ENCODE data around the gene NLRP6. TPM values are rescaled to one million over a fixed set of nuclear protein-coding genes. Genes with fewer than 3 reads are reported as not detected.

The NLRP6 gene
- total RNA-seq, 4 donors from 2014 or later: 0.23 to 1.9 TPM; not detected in 2

GRCh38 chr11:241634-242033 is 36.6 kb upstream of the NLRP6 start:
- no peak for ATAC-seq
- WGBS, 2 donors (ENCODE audit: low coverage in 1 of 2): 79 to 85% methylated on average over 5 of the region's 5 CpGs
- TF ChIP-seq EP300 (IDR thresholded peaks at IDR 0.05): no peak
- TF ChIP-seq, protein P1, sequence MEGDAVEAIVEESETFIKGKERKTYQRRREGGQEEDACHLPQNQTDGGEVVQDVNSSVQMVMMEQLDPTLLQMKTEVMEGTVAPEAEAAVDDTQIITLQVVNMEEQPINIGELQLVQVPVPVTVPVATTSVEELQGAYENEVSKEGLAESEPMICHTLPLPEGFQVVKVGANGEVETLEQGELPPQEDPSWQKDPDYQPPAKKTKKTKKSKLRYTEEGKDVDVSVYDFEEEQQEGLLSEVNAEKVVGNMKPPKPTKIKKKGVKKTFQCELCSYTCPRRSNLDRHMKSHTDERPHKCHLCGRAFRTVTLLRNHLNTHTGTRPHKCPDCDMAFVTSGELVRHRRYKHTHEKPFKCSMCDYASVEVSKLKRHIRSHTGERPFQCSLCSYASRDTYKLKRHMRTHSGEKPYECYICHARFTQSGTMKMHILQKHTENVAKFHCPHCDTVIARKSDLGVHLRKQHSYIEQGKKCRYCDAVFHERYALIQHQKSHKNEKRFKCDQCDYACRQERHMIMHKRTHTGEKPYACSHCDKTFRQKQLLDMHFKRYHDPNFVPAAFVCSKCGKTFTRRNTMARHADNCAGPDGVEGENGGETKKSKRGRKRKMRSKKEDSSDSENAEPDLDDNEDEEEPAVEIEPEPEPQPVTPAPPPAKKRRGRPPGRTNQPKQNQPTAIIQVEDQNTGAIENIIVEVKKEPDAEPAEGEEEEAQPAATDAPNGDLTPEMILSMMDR (IDR thresholded peaks at IDR 0.05): no peak
- no peak for TF ChIP-seq POLR2A (IDR thresholded peaks at IDR 0.05)
- TF ChIP-seq POLR2AphosphoS5 (IDR thresholded peaks at IDR 0.05): no peak
- peaks cover 0 to 73% of the 10 kb centered on the region in 2 donors for H3K36me3 ChIP-seq
- H3K27me3 ChIP-seq: no peaks in the 10 kb centered on the region
- H3K9me3 ChIP-seq: no peaks in the 10 kb centered on the region
- H3K4me1 ChIP-seq: peaks cover 0 to 19% (median 10%) of the 10 kb centered on the region in 3 donors
- H3K27ac ChIP-seq: no peak overlapping the region
- H3K4me3 ChIP-seq: no peak overlapping the region

DNA sequence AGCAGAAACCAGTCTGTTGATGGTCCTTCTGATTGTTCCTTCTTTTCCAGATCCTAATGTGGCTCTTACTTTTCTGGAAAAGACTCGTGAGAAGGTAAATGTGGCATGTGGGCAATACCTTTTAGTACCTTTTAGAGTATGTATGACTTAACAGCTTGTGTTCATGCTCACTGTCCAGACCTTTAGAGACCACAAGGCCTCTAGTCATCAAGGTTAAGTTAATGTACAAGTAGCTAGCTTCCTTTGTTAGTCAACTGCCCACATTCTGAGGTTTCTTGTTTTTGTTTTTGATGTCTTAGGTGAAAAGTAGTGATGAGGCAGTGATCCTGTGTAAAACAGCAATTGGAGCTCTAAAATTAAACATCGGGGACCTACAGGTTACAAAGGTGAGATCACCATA is 33.8 kb upstream of the NLRP6 start:
- Histone ChIP-seq H3K4me3 (no peak overlapping the region), H3K4me1 (no peaks in the 10 kb centered on the region), H3K36me3 (peaks cover 4 to 99% of the 10 kb centered on the region in 2 donors), H3K27me3 (no peaks in the 10 kb centered on the region), H3K9me3 (no peaks in the 10 kb centered on the region), H3K27ac (no peak overlapping the region)
- no peak for ATAC-seq
- no peak for TF ChIP-seq EP300 (IDR thresholded peaks at IDR 0.05)
- TF ChIP-seq POLR2AphosphoS5 (IDR thresholded peaks at IDR 0.05): no peak
- TF ChIP-seq, protein P1 (IDR thresholded peaks at IDR 0.05): no peak
- TF ChIP-seq POLR2A (IDR thresholded peaks at IDR 0.05): no peak
- 78 to 85% methylated on average over 2 of the region's 2 CpGs for WGBS, 2 donors (ENCODE audit: low coverage in 1 of 2)

GRCh38 chr11:249062-249461 is 29.1 kb upstream of the NLRP6 start:
- H3K27ac ChIP-seq: no peak overlapping the region
- TF ChIP-seq EP300 (IDR thresholded peaks at IDR 0.05): no peak
- TF ChIP-seq POLR2A (IDR thresholded peaks at IDR 0.05): no peak
- TF ChIP-seq POLR2AphosphoS5 (IDR thresholded peaks at IDR 0.05): no peak
- ATAC-seq: no peak
- 84% methylated on average over 6 to 7 of the region's 8 CpGs for WGBS, 2 donors (ENCODE audit: low coverage in 1 of 2)
- H3K36me3 ChIP-seq: peaks cover 8 to 100% of the 10 kb centered on the region in 2 donors
- no peaks in the 10 kb centered on the region for H3K27me3 ChIP-seq
- H3K4me1 ChIP-seq: no peaks in the 10 kb centered on the region
- H3K4me3 ChIP-seq: no peak overlapping the region
- H3K9me3 ChIP-seq: no peaks in the 10 kb centered on the region

- Histone ChIP-seq H3K4me3 (no peak overlapping the region), H3K36me3 (peaks cover 8 to 88% of the 10 kb centered on the region in 2 donors), H3K9me3 (no peaks in the 10 kb centered on the region), H3K4me1 (no peaks in the 10 kb centered on the region), H3K27me3 (no peaks in the 10 kb centered on the region), H3K27ac (no peak overlapping the region)
- TF ChIP-seq POLR2AphosphoS5 (IDR thresholded peaks at IDR 0.05): no peak
- 76 to 86% methylated on average over 1 to 3 of the region's 5 CpGs for WGBS, 2 donors (ENCODE audit: low coverage in 1 of 2)
- ATAC-seq: no peak
Observed at GRCh38 chr11:250274-250673, 27.9 kb upstream of the NLRP6 start.

- ATAC-seq: peak; percentile 73
- 65 to 67% methylated on average over 9 to 10 of the region's 10 CpGs for WGBS, 2 donors (ENCODE audit: low coverage in 1 of 2)
Observed at GRCh38 chr11:250740-251299, 27.4 kb upstream of the NLRP6 start.

DNA sequence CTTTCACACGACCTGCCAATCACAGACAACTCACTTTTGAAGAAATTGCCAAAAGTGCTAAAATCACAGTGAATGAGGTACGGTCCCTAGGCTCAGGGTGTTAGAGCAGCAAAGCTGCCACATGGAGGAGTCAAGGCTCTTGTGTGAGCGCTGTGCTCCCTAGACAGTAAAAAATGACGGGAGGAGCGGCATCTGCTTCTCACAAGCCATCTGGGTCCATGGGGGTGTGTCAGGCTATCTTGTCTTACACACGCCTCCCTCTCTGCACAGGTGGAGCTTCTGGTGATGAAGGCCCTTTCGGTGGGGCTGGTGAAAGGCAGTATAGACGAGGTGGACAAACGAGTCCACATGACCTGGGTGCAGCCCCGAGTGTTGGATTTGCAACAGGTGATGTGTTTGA is 26.7 kb upstream of the NLRP6 start:
- TF ChIP-seq POLR2A (IDR thresholded peaks at IDR 0.05): no peak
- TF ChIP-seq, protein P1 (IDR thresholded peaks at IDR 0.05): no peak
- no peak for TF ChIP-seq EP300 (IDR thresholded peaks at IDR 0.05)
- TF ChIP-seq POLR2AphosphoS5 (IDR thresholded peaks at IDR 0.05): no peak
- no peak for ATAC-seq
- no peak overlapping the region for H3K4me3 ChIP-seq
- whole genome bisulfite sequencing, 2 donors (ENCODE audit: low coverage in 1 of 2): 53 to 78% methylated on average over 5 to 6 of the region's 10 CpGs
- no peak overlapping the region for H3K27ac ChIP-seq
- H3K36me3 ChIP-seq: peaks cover 8 to 75% of the 10 kb centered on the region in 2 donors
- H3K4me1 ChIP-seq: no peaks in the 10 kb centered on the region
- no peaks in the 10 kb centered on the region for H3K9me3 ChIP-seq
- no peaks in the 10 kb centered on the region for H3K27me3 ChIP-seq

More at GRCh38 chr11:250740-251299, 27.4 kb upstream of the NLRP6 start:
- peaks cover 8 to 82% of the 10 kb centered on the region in 2 donors for H3K36me3 ChIP-seq
- H3K27me3 ChIP-seq: no peaks in the 10 kb centered on the region
- H3K9me3 ChIP-seq: no peaks in the 10 kb centered on the region
- H3K4me3 ChIP-seq: no peak overlapping the region
- no peak overlapping the region for H3K27ac ChIP-seq
- H3K4me1 ChIP-seq: no peaks in the 10 kb centered on the region
- TF ChIP-seq POLR2A (IDR thresholded peaks at IDR 0.05): no peak
- TF ChIP-seq EP300 (IDR thresholded peaks at IDR 0.05): no peak
- TF ChIP-seq, protein P1 (IDR thresholded peaks at IDR 0.05): peak in 3 of 4 experiments; percentile 53 to 73 (median 65)

Data from gastroesophageal sphincter (tissue), 4 donors.